Testis (tissue), 2 donors: ENCODE measurements around the gene ARHGAP9.

Source experiments
- CTCF ChIP-seq, 3 experiments: fragments of 450-650 bp in 2 of 3; fragments of 200-600 bp in 1 of 3; sonication (generic) in 1 of 3; IDR thresholded peaks; one replicate each; pipeline ENCODE4 v1.5.1; 2016 to 2019; ENCODE audit warnings: antibody characterized with exemption in 3 of 3, mild to moderate bottlenecking in 2 of 3, moderate library complexity in 1 of 3
- POLR2A ChIP-seq: fragments of 450-650 bp; IDR thresholded peaks from one replicate; pipeline ENCODE4 v1.6.1; 2017; ENCODE audit warnings: antibody characterized with exemption, mild to moderate bottlenecking, moderate library complexity

- no peak for TF ChIP-seq CTCF (IDR thresholded peaks at IDR 0.05)
- no peak for TF ChIP-seq POLR2A
Observed at GRCh38 chr12:57516617-57517153, 37.0 kb upstream of the ARHGAP9 start.
